ENCODE results near the gene AADAC. TPM values are rescaled to one million over a fixed set of nuclear protein-coding genes. Genes with fewer than 3 reads are reported as not detected.

AADAC gene
- polyA plus RNA-seq, 1 experiment = not detected

DNA sequence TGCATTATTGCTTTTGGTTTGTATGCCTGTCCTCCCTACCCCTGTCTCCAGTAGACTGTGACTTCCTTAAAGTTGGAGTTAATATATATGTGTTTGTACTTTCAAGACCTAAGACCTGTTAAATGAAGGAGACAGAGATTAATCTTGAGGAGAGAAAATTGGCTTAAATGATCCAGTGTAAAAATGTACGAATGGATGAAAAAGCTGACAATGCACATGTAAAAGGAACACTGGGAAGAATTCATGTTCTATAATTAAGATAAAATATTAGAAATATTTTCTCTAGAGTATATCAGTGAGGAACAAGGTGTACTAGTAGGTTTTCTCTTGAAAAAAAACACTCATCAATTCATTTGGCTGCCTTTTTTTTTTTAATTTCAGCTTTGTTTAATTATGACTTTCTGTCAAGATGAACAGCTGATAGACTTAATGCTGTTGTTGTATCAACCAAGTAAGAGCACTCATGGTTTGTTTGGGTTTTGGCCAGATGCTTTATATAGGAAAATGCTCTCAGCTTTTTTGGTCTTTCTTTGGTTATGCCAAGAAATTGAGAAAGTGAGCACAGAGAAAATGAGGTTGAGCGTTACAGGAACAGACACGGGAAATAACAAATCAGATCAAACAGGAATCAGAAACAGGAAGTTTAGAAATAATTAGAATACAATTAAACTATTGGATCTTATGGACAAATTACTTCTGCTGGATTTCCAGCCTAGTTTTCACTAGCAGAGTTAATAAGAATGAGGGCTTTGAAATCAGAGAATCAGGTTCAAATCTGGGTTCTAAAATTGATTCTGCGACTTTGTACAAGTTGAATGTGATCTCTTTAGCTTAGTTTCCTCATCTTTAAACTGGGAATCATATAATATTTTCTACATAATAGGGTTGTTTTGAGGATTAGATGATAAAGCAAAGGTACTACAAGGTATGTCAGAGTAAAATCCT, 38.3 kb upstream of the AADAC start:
- DNase-seq (ENCODE audit: low read depth) = no peak
- POLR2A ChIA-PET = interaction anchor here (0.7 kb wide), 1 partner anchor 16 kb away, joined by 7 read pairs; no protein-coding TSS in a partner anchor

DNA sequence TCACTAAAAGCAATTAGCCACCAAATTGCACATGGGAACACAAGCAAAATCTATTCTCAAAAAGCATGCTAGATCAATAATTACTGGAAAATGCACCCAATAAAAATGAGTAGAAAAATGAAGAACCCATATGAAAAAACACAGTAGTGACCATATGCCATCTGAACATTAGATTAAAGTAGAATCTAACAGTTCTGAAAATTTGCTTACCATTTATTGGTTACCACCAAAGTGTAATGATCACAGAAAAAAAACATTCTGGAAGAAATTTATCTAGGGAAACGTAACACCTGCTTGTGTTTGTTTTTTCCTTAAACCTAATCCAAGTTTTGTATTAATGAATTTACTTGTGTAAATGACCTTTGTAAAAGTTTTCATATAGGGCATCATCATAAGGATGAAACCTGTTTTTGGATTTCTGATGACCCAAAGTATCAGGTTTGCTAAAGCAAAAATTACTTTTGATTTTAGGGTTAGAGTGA, 37.6 kb upstream of the AADAC start:
- CTCF ChIA-PET = no interaction called here
- Histone ChIP-seq H3K36me3 (ENCODE audit: control insufficient read depth, insufficient read depth, low read length) (no peaks in the 10 kb centered on the region), H3K4me3 (ENCODE audit: low read depth, low read length) (no peak overlapping the region), H3K27me3 (ENCODE audit: control insufficient read depth, insufficient read depth, low read length) (no peaks in the 10 kb centered on the region)
- POLR2A ChIA-PET = interaction anchor here (0.7 kb wide), 1 partner anchor 17 kb away, joined by 7 read pairs; no protein-coding TSS in a partner anchor
- TF ChIP-seq, protein P1, sequence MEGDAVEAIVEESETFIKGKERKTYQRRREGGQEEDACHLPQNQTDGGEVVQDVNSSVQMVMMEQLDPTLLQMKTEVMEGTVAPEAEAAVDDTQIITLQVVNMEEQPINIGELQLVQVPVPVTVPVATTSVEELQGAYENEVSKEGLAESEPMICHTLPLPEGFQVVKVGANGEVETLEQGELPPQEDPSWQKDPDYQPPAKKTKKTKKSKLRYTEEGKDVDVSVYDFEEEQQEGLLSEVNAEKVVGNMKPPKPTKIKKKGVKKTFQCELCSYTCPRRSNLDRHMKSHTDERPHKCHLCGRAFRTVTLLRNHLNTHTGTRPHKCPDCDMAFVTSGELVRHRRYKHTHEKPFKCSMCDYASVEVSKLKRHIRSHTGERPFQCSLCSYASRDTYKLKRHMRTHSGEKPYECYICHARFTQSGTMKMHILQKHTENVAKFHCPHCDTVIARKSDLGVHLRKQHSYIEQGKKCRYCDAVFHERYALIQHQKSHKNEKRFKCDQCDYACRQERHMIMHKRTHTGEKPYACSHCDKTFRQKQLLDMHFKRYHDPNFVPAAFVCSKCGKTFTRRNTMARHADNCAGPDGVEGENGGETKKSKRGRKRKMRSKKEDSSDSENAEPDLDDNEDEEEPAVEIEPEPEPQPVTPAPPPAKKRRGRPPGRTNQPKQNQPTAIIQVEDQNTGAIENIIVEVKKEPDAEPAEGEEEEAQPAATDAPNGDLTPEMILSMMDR (IDR thresholded peaks at IDR 0.05; ENCODE audit: insufficient read depth, low read depth, low read length) = no peak
- no peak for DNase-seq (ENCODE audit: low read depth)

More for the DNA sequence above, 38.3 kb upstream of the AADAC start:
- CTCF ChIA-PET = interaction anchor here (0.6 kb wide), 1 partner anchor 75 kb away, joined by 3 read pairs; no protein-coding TSS in a partner anchor
- no peaks in the 10 kb centered on the region for H3K27me3 ChIP-seq (ENCODE audit: control insufficient read depth, insufficient read depth, low read length)
- no peaks in the 10 kb centered on the region for H3K36me3 ChIP-seq (ENCODE audit: control insufficient read depth, insufficient read depth, low read length)
- TF ChIP-seq, protein P1 (IDR thresholded peaks at IDR 0.05; ENCODE audit: insufficient read depth, low read depth, low read length) = no peak
- H3K4me3 ChIP-seq (ENCODE audit: low read depth, low read length) = no peak overlapping the region

DNA sequence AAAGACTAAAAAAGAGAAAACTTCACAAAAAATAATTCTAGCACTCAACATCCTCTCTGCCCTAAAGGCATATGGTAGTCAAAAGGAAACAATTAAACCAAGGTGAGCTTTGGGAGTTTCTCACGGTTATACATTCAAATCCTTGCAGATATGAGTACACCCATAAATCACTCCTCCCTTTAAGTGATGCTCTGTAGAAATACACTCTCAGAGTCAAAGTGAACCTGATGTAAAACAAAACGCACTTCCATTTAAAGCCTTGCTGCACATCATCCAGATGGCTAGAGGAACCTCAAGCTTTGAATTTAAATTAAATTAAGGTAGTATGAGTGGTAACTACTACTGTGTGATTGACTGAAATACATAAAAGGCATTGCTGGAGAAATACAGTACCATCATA, 36.0 kb upstream of the AADAC start:
- POLR2A ChIA-PET = no interaction called here
- no peak for DNase-seq (ENCODE audit: low read depth)

DNA sequence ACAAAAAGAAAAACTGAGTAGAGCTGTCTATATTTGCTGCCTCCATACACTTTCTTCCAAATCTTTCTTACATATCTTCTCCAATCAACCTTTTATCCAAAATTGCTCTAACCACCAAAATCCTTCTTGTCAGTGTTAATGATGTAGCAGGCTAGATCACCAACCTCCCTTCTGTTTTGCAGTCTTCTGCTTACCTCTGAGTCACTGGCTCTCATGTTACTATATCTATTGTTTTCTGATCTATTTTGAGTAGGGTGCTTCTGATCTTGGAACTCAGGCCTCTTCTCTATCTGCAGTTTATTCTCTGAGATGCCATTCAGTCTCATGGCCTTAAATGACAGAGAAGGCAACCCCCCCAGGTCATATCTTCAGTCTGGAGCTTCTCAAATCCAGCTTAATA, 26.3 kb upstream of the AADAC start:
- H3K36me3 ChIP-seq (ENCODE audit: control insufficient read depth, insufficient read depth, low read length) = no peaks in the 10 kb centered on the region
- no peak overlapping the region for H3K4me3 ChIP-seq (ENCODE audit: low read depth, low read length)
- TF ChIP-seq, protein P1 (IDR thresholded peaks at IDR 0.05; ENCODE audit: insufficient read depth, low read depth, low read length) = no peak
- no peaks in the 10 kb centered on the region for H3K27me3 ChIP-seq (ENCODE audit: control insufficient read depth, insufficient read depth, low read length)
- ChIA-PET POLR2A (no interaction called here), CTCF (no interaction called here)
- DNase-seq (ENCODE audit: low read depth) = no peak

More for the DNA sequence above, 36.0 kb upstream of the AADAC start:
- no peaks in the 10 kb centered on the region for H3K27me3 ChIP-seq (ENCODE audit: control insufficient read depth, insufficient read depth, low read length)
- TF ChIP-seq, protein P1 (IDR thresholded peaks at IDR 0.05; ENCODE audit: insufficient read depth, low read depth, low read length) = no peak
- H3K4me3 ChIP-seq (ENCODE audit: low read depth, low read length) = no peak overlapping the region
- H3K36me3 ChIP-seq (ENCODE audit: control insufficient read depth, insufficient read depth, low read length) = no peaks in the 10 kb centered on the region
- CTCF ChIA-PET = interaction anchor here (0.9 kb wide), 1 partner anchor 39 kb away, joined by 3 read pairs; no protein-coding TSS in a partner anchor

DNA sequence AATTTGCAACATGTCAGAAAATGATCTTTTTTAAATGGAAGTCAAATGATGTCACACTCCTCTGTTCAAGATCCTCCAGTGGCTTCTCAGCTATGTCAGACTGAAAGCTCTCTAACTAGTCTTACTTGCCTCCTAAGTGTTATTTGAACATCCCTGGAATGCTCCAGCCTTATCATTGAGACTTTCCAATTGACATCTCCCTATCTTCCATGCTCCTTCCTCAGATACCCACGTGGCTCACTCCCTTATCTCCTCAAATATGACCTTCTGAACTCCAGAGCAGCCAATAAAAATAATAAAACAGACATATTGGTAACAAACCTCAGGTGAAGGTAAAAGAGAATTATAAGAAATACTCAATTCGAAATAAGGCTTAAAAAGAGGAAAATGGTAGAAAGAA, 25.5 kb upstream of the AADAC start:
- ChIA-PET CTCF (no interaction called here), POLR2A (no interaction called here)
- no peak for DNase-seq (ENCODE audit: low read depth)
- Histone ChIP-seq H3K4me3 (ENCODE audit: low read depth, low read length) (no peak overlapping the region), H3K36me3 (ENCODE audit: control insufficient read depth, insufficient read depth, low read length) (no peaks in the 10 kb centered on the region), H3K27me3 (ENCODE audit: control insufficient read depth, insufficient read depth, low read length) (no peaks in the 10 kb centered on the region)
- TF ChIP-seq, protein P1 (IDR thresholded peaks at IDR 0.05; ENCODE audit: insufficient read depth, low read depth, low read length) = no peak

Measured in BJ (cell line).